ENCODE measurements around the gene SRPK1.

- TF ChIP-seq CTCF (IDR thresholded peaks at IDR 0.05) (no peak), POLR2A (IDR thresholded peaks at IDR 0.05) (no peak)
Measured at GRCh38 chr6:35788423-35788982, 132.4 kb downstream of the SRPK1 start.

Measured in stomach (tissue), 4 donors.